GM18517 (cell line): ENCODE data around the gene FOXA3.
"Not testable (repeated sequence)": the region's sequence is repeated elsewhere in the genome, so short reads cannot be mapped to it uniquely, and the experiment has no call there.

Source experiments
- ATAC-seq: cut with Tn5 transposase; IDR thresholded peaks from one replicate; pipeline ENCODE4 v1.9.1; 2021; ENCODE audit warnings: mild to moderate bottlenecking, moderate library complexity; ENCODE audit not compliant: unreplicated experiment

Gene FOXA3

DNA sequence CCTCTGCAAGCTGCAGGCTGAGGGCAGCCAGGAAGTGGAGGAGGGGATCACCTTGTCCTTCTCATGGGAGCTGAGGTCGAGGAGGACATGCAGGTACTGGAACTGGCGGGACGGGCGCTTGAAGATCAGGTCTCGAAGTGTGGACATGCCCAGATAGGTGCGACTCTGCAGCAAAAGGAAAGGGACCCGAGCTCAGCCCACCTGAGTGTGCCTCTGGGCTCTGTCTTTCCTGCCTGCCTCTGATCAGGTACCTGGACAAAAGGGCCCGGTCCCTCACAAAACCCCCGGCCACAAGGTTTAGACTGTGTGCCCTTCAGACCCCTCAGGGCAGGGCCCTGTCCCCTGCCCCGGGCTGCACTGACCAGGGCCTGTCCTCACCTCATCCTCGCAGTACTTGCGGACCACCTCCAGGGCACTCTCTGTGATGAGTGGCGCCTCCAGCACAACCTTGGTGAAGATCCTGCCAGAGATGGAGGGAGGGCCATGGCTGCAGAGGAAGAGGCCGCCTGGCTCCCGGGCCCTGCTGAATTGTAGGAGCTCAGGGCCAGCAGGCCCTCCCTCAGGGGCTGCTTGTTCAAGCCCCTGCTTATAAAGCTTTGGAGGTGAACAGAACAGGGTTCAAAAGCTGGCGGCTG is 36.5 kb upstream of the FOXA3 start:
- no peak for ATAC-seq

DNA sequence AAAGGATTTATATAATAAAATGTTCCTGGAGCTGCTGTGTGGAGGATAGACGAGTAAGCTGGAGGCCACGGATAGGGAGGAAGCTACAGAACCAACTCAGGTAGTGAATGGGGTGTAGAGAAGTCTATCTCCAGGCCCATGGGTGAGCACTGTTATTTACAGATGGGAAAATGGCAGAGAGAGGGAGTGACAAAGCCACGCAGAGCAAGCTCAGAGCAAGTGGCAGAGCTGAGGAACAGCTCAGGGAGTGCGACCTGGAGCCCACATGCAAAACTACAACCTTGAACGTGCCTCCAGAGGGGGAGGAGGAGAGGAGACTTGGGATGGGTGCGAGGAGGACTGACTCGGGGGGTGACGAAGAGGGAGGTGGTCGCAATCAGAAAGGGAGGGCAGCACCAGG is 35.6 kb upstream of the FOXA3 start:
- no peak for ATAC-seq

- ATAC-seq = no peak
Measured at GRCh38 chr19:45828945-45829344, 35.2 kb upstream of the FOXA3 start.

DNA sequence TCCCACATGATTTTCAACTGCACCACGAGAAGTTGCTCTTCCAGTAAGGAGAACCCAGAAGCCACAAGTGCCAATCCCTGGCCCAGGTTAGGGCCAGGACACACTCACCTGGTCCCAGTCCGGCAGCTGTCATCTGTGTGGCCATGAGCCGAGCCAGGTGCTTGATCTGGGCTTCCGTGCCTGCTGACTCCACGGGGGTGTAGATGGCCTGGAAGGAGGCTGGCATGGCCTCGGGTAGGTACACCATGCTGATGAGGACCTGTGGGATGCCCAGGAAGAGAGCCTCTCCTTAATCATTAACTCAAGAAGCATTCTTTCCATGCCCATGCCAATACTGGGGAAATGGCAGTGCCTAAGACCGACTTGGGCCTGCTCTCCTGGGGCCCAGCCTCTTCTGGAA is 29.2 kb upstream of the FOXA3 start:
- ATAC-seq = no peak

DNA sequence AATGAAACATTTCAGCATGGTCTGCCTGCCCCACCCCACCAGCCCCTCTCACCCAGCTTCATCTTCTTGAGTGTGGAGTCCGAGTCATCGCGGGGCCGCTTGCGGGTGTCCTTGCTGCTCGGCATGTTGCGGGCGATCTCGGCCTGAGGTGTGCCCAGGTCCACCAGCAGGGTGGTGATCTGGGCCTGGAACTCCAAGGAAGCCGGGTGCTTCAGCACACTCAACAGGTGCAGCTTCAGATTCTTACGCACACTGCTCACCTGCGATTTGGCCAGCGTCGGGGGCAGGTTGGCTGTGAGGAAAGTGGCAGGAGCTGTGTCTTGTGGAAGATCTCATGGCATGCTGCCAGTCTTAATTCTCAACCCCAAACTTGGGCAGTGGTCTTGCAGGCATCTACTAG is 21.9 kb upstream of the FOXA3 start:
- ATAC-seq = no peak

- no peak for ATAC-seq
Measured at GRCh38 chr19:45847663-45848062, 16.5 kb upstream of the FOXA3 start.

DNA sequence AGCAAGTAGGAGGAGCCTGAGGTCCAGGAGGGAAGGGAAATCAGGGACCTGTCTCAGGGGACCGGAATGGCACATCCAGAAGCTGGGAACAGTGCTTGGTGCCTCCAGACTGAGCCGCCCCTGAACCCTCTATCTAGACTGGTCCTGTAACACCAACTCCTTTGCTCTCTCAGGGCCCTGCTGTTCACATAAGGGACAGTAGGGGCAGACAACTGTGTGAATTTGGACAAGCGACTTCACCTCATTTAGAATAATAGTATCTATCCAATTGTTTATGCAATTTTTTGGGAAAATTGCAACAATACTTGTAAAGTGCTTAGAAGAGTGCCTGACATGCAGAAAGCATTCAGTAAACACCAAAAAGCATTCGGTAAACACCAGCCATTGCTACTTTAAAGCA is 15.2 kb upstream of the FOXA3 start:
- ATAC-seq = no peak

DNA sequence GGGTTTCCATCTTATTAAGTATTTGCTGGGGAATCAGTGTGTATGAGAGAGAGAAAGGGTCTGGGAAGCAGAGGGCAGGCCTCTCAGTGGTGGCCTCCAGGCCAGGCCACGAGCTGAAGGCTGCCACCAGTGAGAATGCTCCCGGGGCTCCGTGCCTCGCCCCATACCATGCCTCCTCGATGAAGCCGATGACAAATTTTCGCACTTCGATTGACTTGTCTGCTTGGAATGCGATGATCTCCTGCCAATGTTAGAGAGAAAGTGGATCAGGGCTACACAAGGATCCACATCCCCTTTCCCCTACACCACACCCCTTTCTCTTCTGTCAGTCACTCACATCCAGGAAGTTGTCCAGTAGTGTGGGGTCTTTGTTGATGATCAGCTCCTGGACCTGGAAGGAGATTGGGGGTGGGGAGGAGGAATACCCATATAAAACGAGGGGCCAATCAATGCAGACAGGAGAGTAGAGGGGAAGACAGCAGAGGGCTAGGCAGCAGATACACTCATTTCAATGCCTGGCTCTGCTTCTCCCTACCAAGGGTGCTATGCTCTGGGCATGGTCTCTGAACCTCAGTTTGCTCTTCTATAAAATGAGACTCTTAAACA is 11.9 kb upstream of the FOXA3 start:
- ATAC-seq = no peak

DNA sequence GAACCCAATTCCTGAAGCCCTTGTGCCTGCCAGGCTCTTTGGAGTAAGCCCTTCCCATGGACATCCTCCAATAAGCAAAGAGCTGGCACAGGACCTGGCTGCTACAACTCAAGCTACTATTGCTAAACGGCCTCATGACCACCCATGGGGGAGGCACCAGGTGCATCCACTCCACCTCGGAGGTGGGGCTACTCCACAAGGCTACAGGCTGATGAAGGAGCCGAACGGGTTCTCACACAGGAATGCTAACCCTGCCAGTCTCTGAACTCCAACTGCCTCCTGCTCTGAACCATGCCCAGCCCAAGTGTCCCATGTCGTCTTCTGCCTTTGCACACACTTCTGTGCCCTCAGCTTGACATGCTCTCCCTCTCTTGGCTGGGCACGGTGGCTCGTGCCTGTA is 11.1 kb upstream of the FOXA3 start:
- ATAC-seq = no peak

DNA sequence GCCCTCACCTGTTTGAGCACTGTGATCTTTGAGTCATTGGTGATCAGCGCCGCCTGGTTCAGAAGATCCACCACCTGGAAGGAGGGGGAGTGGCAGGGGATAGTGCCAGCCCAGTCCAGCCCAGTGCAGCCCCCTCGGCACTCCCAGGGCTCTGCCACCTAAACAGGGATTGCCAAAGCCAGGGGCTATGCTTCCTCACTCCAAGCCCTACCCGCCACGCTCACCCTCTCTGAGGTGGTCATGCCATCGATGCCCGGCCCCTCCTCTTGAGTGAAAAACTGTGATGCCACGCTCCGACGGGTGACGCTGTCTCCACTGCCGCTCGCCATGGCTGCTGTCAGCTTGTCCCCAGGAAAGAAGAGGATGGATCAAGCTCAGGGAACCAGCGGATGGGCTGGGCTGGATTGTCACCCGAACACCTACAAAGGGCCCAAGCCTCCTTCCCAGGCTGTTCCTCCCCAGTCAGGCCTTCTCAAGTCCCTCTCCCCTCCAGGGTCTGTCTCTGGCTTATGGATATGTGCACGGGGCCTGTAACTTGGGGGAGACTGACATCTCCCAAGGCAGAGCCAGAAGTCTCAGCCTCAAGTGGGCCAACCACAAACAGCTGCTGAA is 9.9 kb upstream of the FOXA3 start:
- ATAC-seq = no peak

DNA sequence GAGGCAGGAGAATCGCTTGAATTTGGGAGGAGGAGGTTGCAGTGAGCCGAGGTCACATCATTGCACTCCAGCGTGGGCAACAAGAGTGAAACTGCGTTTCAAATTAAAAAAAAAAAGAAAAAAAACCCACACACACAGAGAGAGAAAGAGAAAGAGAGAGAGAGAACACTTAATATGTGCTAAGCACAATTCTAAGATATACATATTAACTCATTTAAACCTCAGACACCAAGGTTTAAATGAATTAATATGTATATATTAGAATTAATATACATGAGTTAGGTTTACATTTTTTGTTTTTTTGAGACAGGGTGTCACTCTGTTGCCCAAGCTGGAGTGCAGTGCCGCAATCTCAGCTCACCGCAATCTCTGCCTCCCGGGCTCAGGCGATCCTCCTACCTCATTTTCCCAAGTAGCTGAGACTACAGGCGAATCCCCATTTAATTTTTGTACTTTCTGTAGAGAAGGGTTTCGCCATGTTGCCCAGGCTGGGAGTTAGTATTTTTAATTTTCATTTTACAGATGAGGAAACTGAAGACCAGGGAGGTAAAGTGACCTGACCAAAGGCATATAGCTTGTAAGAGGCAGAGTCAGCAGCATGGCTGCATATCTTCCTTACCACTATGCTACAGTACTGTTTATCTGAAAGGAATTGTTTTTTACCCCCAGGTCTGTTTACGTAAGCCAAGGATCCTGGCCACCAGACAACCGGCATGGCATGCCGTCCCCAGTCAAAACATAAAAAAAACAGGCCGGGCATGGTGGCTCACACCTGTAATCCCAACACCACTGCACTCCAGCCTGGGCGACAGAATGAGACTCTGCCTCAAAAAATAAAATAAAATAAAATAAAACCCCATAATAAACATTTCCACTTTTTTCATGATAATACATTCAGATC is 3.5 kb upstream of the FOXA3 start:
- no peak for ATAC-seq

DNA sequence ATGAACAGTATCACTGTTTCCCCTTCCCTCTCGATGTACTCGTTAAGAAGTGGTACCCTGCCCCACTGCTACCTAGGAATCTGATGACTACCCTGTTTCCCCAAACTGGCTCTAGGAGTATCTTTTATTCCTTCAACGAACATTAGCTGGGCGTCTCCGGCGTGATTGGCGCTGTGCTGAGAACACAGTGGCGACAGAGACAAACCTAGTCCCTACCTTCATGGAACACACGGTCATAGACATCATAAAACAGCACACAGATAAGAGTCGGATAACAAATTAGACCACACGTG is 1.9 kb upstream of the FOXA3 start:
- ATAC-seq = no peak

DNA sequence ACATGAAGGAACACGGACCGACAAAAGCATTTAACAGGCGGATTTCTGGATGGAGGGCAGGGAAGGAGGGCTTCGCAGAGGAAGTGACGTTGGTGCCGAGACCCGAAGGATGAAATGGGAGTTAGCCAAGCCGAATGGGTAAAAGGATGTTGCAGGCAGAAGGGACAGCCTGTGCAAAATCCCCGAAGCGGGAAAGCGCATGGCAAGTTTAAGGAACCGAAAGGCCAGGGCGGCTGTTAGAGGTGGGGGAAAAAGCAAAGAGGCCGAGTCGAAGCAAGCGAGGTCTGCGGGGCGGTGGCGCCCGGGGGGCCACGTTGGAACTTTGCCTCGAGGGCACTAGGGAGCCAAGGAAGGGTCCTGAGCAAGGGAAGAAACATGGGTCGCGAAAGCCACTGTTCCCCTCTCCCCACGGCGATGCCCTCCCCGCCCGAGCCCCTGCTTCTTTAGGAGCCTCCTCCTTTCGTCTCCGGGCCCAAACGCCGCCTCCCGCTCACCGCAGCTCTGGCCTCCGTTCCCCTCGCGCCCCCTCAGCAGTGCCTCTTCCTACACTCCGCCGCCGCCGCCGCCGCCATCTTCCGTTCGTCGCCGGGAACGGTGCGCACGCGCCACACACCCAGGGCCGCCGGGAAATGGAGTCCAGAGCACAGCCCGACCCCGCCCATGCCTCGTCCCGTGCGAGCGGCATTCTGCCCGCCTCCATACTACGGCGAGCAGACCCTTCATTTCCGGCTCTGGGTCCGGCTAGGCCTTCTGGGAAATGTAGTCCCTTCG is 1.4 kb upstream of the FOXA3 start, which contains the start of gene SYMPK:
Gene SYMPK, minus strand, starts transcription at position 584 of the 771 bp plus-strand sequence. CDS start 8,652 bp downstream, outside the sequence.
- ATAC-seq = peak; percentile 74

DNA sequence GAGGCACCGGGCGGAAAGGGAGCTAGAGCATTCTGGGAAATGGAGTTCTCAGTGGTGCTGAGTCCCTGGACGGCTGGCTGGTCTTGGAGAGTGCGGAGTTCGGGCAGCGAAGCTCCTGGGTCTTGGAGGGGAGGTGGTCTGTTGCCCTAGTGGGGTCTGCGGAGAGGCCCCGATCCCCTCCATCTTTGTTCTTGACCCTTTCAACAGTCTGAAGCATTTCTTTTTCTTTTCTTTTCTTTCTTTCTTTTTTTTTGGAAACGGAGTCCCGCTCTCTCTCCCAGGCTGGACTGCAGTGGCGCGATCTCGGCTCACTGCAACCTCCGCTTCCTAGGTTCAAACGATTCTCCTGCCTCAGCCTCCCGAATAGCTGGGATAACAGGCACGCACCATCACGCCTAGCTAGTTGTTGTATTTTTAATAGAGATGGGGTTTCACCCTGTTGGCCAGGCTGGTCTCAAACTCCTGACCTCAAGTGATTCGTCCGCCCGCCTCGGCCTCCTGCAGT is 739 bp upstream of the FOXA3 start:
- ATAC-seq = no peak

- ATAC-seq = no peak
Measured at GRCh38 chr19:45864629-45865082, 530 bp downstream of the FOXA3 start.

DNA sequence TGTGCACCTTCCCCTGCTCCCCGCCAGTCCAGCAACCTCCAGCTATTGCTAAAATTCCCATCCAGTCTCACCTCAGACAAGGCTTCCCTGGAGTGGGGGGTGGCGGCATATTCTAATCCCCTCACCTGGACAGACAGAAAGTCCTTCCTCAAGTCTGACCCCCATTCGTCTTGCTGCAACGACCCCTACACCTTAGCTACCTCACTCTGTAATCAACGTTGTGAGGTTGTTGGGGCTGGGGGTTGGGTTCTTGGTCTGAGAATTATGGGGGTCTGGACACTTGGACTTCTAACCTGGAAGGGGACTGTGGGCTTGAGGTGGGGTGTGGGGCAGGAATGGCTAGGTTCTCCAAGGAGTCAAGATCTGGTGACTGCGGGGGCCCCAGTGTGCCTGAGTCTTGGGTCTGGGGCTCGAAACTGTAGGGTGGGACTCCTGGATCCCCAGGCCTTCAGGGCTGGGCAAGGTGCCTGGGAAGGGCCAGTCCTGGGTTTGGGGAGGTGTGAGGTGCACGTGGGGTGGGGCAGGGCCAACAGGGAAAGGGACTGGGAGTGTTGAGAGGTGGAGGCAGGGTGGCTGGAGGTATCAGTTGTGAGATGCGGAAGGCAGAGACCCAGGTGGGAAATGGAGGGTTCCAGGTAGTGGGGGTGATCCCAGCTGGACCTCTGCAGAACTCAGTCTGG is 1.3 kb downstream of the FOXA3 start:
- no peak for ATAC-seq

DNA sequence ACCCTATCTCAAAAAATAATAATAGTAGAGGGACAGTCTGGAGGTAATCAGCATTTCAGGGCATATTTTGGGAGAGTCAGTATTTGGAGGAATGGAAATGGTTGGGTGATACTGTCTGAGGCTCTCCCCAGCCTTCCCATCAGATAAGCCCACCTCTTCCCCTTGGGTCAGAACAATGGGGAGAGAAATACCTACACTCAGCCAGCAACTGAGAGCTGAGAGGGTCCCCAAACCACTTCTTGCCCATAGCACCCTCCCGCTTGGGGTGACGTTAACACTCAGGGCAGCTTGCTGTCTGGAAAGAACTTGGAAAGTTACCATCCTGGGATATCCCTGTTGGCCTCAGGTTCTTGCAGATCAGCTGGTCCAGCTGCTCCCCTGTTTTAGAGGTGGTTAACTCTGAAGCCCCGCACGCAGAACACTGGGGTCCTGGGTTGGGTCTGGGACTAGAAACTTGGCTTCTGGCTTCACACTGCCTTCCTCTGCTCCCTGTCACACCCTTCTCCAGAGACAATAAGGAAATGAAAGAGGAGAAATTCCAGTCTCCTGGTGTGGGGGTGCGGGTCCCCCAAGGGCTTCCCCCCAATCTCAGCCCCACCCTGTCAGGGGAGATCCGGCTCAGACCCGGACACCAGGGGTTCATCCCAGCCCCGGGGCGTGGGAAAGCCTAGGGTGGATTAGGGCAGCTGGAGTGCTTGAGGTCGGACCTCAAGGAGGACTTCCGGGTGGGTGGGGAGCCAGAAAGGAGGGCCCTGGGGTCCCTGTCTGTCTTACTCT is 2.5 kb downstream of the FOXA3 start:
- ATAC-seq = no peak

DNA sequence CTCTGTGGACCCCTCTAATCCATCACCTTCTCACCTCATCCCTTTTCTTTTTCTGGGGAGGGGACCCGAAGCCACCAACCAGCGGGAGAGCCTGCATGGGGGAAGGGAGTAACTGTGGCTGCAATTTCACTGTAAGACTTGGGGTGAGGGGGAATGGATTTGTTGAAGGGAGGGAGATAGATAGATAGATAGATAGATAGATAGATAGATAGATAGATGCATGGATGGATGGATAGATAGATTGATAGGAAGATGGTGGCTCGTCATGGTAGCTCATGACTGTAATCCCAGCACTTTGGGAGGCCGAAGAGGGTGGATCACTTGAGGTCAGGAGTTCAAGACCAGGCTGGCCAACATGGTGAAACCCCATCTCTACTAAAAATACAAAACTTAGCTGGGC is 3.1 kb downstream of the FOXA3 start:
- ATAC-seq = not testable (repeated sequence)

DNA sequence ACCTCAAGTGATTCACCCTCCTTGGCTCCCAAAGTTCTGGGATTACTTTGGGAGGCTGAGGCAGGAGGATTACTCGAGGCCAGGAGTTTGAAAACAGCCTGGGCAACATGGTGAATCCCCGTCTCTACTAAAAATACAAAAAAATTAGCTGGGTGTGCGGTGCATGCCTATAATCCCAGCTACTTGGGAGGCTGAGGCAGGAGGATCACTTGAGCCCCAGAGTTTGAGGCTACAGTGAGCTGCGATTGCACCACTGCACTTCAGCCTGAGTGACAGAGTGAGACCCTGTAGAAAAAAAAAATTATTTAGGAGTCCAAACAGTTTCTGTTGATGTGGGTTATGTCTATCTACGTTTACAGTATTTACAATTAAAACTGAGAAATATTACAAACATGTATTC is 6.7 kb downstream of the FOXA3 start:
- no peak for ATAC-seq
